GM18909 (cell line): ENCODE measurements around the gene RFPL2.

Experiments used
- ATAC-seq: cut with Tn5 transposase; IDR thresholded peaks from one replicate; pipeline ENCODE4 v1.9.1; 2021; ENCODE audit warnings: mild to moderate bottlenecking; ENCODE audit not compliant: unreplicated experiment, poor library complexity

RFPL2 gene

DNA sequence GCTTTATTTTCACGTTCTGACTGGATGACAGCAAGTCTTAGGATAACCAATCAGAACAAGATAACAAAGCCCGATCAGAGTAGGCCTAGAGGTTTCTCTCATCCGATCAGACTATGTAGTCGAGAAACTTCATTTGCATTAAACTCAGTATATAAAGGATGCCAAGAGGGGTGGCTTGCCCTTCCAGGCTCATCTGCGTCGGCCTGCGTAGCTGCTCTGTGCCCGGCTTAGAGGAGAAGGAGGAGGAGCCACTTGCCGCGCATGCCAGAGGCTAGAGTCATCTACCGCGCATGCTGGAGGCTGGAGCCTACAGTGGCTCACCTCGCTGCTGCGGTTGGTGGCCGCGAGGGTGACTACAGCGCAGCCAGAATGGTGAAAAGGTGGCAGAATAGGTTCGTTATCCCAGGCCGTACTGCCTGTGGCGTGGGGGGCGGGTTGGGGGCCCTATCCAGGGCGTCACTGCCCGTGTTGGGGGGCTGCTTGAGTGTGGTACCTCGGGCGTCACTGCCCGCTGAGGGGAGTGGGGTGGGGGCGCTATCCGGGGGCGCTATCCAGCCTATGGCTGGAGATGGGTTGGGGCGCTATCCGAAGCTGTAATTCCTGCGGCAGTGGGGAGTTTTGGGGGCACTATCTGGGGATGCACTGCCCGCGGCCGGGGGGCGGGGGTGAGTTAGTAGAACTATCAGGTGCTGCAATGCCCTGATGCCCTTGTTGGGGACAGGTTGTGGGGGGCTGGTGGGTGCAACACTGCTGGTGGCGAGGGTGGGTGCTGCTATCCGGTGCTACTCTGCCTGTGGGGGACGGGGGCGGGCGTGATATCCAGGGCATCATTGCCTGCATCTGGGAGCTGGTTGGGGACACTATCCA is at the start of gene RFPL2:
Gene RFPL2 (minus strand): TSS at position 218 of the 867 bp plus-strand sequence. CDS start 2,622 bp downstream, outside the sequence.
- no peak for ATAC-seq

DNA sequence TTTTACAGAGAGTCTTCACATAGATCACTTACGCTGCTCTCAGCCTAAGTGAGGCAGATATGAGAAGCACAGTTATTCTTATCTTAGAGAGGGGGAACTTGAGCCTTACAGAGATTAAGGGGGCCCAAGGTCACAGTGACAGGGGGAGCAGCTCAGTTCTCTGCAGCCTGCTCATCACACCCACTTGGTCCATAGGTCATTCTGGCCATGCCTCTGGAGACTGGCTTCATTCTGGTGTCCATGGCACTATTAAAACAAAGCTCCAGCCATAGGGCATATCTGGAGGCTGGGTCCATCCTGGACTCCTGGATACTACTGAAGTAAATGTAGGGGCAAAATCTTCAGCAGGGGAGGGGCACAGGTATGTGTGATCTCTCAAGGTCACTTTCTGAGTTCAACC is 44.4 kb upstream of the RFPL2 start:
- no peak for ATAC-seq

DNA sequence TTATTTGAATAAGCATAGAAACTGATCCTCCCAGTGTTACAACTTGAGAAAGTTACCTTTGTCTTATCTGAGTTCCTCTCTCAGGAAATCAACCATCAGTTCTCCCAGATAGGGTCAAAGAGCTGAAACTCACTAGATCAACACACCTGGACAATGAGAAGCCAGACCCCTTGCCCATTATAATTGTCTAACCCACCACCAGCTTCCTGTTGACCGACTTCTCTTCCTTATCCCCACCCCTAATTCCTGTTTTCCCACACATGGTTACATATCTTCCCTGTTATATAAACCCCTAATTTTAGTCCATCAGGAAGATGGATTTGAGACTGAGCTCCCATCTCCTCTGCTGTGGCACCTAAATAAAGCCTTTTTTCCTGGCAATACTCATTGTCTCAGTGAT is 43.4 kb upstream of the RFPL2 start:
- ATAC-seq, result no peak

DNA sequence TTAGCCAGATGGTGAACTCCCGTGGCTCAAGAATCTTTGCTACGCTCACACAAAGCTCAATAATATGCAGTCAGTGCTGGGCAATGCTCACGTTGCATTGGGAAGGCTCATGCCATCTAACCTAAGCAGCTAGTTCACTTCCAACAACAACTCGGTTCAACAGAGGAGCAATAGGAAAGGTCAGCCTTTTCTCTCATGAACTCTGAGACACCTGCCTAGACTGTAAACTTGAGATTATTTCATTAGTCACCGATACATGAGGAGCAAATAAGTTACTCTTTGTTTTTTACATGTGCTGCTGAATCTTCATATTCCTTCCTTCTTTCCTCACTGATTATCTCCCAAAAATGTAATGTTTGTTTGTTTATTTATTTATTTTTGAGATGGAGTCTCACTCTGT is 41.3 kb upstream of the RFPL2 start:
- ATAC-seq, result no peak

DNA sequence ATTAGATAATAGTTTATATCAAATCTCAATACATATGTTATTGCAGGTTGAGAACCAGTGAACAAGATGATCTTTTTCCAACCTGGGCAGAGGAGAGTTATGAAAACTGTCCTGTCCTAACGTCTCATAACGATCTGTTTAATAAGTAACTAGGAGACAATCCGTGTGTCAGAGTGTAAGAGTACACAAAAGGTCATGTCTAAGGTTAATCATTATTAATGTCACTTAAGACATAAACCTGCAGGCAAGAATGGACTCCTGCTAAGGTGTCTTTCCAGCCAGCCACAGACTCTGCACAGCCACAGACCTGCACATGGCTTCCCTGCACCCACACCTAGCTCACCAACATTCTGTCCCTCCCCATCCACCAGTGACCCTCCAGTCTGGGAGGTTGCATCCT is 40.2 kb upstream of the RFPL2 start:
- no peak for ATAC-seq

DNA sequence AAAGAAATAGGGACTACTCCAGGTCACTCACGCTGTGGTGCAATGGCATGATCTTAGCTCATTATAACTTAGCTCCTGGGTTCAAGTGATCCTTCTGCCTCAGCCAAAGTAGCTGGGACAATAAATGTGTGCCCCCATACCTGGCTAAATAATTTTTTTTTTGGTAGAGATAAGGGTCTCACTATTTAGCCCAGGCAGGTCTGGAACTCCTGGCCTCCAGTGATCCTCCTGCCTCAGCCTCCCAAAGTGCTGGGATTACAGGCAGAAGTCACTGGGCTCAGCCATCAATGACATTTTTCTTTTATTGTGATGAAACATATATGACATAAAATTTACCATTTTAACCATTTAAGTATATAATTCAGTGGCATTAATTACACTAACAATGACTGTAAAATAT is 39.7 kb upstream of the RFPL2 start:
- ATAC-seq, result no peak

DNA sequence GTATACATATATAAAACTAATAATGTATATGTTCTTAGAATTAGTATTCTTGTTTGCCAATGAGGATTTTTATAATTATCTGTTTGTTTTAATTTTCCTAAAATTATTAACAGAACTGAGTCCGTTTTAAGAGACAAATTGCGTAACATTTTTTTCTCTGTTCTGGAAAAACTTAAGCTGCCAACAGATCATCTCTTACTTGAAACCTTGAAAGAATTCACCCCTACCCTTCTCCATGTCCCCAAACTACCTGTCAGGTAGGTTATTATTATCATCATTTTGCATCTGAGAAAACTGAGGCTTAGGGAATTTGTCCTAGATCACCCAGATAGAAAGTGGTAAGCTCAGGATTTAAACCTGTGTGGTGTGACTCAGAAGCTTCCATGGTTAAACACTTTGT is 35.6 kb upstream of the RFPL2 start:
- ATAC-seq, result no peak

DNA sequence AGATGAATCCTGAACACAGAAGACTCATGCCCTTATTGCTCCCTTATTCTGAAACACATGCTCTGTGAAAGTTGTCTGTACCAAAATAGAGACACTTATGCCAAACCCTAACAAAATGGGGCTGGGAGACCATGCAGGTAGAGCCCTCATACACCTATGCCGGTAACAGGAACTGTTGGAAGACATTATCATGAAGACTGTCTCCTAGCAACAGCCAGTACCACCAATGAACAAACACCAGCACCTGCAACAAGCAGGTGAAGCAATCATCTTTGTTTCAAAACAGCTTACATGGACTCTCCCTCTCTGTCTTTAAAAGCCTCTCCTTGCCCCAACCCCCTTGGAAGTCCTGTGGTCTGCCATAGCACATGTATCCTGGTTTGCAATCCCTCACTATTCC is 33.0 kb upstream of the RFPL2 start:
- ATAC-seq, result no peak

DNA sequence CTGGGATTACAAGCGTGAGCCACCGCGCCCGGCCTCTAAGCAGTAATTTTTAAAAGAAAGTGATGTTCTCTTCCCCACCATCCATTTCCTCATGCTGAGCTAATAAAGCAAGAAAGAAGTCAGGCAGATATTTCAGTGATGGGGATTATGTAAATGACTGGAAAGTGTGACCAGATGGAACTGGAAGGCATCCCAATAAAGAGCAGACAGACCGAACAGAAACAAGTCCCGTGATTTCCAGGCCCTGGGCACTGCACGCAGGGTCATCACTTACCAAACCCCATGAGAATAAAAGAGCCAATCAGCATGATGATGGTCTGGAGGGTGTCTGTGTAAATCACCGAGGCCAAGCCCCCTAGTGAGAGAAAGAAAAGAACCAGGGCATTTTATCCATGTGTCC is 32.1 kb upstream of the RFPL2 start:
- ATAC-seq, result no peak

DNA sequence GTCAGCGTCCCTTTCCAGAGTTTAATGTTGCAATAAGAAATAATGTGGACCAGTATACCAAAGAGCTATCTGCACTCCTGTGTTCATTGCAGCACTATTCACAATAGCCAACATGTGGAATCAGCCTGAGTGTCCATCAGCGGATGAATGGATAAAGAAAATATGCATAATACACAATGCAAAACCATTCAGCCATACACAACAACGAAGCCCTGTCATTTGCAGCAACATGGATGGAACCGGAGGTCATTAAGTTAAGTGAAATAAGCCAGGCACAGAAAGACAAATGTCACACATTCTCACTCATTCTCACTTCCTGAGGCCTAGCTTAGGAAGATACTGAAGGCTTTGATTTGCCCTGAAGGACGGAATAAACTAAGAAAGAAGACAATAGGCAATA is 28.2 kb upstream of the RFPL2 start:
- no peak for ATAC-seq

DNA sequence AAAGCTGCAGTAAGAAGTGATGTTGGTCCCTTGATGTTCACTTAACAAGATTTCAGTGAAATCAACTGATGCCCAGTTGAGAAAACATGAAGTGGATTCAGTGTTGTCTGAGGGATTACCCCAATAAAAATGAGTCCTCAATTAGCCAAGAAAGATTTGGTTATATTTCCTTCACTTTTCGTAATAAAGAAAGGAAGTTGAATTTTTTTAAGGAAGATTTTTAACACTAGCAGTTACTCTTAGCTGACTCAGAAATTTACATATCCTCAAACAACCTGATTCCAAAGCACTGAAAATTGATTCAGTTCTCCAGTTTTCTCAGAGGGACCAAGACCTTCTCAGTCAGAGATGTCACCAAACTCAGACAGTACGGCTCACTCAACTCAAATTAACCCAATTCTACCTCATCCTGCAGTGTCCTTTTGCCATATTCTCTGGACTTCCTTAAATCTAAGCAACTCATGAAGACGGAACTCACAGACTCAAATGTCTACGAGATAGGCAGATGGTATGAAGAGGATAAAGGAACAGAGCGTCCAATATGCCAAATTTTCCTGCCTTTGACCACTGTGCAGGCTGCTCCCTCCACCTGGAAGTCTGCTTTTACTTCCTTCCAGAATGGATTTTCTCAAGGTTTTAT is 27.4 kb upstream of the RFPL2 start:
- ATAC-seq, result no peak

DNA sequence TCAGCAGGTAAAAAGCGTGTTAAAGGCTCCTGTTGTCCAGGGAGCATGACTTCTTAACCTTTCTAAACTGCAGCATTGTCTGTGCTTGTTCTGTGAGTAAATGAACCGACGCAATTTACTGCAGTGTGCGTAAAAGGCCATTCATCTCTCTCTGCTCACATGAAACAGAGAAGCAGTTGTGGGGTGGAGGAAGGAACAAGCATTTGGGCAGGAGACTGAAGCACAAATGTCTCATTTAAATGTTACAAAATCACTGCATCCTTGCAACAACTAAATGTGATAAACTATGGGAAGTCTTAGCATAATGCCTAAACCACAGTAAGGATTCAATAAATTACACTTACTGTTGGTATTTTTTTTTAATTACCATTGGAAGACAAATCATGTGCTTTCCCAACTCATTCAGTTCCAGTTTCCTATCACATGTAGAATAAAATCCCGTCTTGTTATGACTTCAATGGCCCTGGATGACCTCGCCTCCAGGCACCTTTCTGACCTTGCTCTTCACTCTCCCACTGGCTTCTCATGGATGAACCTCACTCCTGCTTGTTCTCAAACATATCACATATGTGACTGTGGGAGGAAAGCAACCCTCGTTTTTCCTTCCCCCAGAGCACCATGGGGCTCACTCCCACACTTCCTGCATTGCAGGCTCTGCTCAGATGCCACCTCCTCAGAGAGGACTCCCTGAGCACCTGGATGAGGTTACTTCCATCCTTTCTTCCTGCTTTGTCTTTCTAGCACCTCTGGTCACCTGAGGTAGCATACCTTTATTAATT is 21.6 kb upstream of the RFPL2 start:
- ATAC-seq, result no peak

DNA sequence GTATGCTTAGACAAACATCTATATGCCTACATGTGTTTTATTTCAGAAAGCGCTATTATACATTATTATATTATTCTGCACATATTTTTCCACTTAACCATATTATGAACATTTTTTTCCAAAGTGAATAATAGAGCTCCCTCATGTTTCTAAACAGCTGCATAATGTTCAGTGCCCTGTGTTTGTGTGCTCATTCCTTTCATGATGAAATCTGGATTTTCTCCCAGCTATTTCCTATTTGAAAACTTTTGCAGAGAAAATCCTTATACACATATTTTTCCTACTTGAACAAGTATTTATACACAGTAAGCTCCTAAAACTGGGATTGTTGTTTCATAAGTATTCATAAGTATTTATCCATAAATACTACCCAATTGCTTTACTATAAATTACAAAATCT is 18.1 kb upstream of the RFPL2 start:
- no peak for ATAC-seq

DNA sequence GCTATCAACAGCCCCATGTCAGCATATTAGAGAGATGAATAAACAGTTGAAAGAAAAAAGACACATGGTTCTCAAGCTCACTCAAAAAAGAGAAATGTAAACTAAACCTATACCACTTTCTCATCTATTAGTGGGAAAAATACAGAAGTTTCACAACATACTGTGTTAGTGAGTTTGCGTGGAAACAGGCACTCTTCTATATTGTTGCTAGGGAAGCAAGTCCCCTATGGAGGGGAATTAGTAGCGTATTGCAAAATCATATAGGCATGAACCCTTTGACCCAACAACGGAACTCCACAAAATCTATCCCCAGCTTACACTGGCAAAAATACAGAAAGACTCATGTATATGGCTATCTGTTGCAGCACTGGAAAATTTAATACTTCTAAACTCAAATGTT is 14.2 kb upstream of the RFPL2 start:
- no peak for ATAC-seq

DNA sequence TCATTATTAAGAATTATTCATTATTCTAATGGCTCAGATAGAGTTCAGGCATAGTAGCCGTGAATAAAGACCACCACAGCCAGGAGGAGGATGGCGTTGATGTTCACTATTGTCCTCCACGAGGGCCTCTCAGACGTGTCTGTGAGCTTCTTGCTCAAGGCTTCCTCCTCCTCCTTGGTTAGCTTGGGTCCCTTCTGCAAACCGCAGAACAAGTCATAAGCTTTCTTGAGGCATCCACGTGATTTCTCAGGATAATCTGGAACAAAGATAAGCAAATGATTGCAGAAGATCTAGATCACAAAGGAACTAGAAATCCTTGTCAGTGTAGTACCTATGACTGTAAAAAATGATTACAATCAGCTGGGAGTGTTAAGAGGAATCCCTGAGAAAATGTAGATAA is 13.6 kb upstream of the RFPL2 start:
- no peak for ATAC-seq

DNA sequence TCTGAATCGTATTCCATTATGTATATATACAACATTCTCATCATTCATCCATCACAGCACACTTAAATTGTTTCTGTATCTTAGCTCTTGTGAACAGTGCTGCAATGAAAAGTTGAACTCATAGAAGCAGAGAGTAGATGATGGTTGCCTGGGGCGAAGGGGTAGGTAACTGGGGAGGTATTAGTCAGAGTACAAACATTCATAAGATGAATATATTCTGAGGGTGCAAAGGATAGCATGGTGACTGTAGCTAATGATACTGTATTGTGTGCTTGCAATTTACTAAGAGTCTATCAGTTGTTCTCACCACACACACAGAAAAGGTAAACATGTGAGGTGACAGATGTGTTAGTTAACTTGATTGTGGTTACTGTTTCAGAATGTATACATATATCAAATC is 12.6 kb upstream of the RFPL2 start:
- ATAC-seq, result no peak

DNA sequence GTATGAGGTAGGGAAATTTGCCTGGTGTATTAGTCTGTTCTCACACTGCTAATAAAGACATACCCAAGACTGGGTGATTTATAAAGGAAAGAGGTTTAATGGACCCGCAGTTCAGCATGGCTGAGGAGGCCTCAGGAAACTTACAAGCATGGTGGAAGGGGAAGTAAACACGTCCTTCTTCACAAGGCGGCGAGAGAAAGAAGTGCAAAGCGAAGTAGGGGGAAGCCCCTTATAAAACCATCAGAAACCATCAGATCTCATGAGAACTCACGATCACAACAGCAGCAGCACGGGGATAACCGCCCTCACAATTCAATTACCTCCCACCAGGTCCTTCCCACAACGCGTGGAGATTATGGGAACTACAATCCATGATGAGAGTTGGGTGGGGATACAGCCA is 12.0 kb upstream of the RFPL2 start:
- no peak for ATAC-seq

DNA sequence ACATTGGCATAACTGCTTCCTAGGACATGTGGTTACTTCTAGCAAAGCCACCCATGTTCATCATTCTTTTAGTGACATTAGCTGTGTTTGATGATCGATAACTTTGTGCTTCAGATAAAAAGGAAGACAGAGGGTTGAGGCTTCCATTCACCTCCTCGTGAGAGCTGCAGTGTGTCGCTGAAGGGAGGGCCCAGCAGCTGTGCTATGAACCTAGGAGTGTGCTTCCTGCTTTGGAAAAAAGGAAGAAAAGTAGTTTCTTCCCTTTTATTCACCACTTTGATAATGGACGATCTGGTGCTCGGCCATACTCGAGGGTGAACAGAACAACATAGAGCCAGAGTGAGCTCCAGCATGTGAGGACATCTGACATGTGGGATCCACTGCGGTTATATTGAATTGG is 6.1 kb upstream of the RFPL2 start:
- no peak for ATAC-seq

DNA sequence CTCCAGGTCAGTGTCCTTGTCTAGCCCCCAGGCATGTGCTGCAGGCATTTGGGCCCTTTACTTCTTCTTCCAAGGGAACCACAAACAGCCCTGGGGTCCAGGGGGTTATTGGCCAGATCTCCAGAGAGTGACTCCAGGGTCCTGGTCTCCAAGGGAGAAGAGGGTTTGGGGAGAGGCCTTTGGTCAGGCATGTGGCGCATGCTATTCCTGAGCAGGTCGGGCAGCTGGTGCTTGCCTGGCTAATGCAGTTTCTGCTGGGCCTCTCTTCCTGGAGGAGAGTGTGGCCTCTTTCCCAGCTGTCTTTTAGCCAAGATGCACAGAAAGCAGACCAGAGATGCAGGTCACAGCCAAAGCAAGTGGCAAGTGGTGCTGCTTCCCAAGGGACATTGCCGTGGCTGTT is 3.8 kb upstream of the RFPL2 start:
- no peak for ATAC-seq

DNA sequence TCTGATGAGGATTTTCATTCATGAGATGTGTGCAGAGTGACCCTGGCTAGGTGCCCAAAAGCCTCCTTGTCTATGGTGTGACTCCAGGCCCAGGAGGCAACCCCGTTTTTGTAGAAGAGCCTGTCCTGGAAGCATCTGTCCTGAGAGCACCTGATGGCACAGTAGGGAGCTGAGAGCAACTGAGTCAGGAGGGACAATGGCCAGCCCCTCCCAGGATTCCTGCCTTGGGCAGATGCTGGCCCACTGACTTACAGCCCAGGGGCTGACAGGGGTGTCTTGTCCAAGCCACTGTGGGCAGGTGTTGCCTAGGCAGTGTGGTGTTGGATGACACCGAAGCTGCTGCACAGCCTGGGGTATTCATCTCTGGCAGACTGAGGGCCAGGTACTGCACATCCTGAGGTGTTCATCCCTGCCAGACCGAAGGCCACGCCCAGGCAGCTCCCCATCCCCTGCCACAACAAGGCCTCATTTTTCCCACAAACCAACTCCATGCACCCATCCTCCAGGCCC is 3.2 kb upstream of the RFPL2 start:
- ATAC-seq, result no peak
